ENCODE results near the gene TGFBR1. TPM values are rescaled to one million over a fixed set of nuclear protein-coding genes. Genes with fewer than 3 reads are reported as not detected.
A peak's percentile ranks its signal among the peaks of the same experiment; 100 is the strongest.

Gene TGFBR1
- total RNA-seq, 2 donors from 2014 or later = 62.7 to 105 TPM

DNA sequence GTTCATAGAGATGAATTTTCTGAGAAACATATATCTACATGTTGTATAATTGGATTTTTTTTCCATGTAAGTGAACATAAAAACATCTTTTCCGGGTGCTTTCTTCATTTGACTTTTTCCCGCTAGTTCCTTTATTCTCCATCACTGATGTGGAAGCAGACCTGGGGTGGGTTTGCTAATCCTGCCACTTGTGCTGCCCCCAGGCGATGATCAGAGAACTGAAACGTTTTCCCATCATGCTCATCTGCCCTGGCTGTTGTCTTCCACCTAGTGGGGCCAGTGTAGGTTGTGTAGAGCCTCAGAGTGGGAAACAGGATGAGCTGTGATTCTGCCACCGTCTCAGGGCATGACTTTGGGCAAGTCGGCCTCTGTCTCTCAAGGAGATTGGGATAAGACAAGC, 34.2 kb upstream of the TGFBR1 start:
- DNase-seq (ENCODE audit: low spot score) = no peak
- no peak overlapping the region for H3K4me3 Mint-ChIP-seq

DNA sequence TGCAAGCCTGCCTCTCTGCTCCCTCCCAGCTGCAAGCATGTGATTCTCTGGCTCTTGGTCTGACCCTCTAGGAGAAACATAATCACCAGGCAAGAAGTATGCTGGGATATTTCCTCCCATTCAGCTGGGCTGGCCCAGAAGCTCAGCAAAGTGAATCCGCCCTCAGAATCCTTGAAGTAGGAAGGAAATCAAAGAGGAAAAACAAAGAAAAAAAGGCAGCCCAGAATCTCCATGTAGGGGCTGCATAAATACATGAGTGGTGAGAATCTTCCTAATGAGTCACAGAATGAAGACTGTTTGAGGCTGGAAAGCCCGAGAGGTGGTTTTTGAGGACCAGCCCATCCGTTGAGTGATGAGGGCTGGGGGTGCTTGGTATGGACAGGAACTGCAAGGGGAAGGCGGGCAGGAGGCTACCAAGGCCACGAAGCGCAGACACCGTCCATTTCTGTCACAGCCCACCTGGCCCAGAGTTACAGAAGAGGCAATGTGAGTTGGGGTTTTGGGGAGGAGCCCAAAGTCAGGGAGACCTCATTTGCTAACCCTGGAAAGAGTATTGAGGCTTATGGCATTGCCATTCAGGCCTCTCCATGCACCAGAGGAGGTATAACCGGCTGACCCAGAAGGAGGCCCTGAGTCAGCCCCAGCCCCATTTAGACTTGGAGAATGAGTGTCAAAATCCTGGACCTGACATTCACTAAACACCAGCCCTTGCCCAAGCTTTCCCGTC, 33.4 kb upstream of the TGFBR1 start:
- Mint-ChIP-seq H3K36me3 (no peaks in the 10 kb centered on the region), H3K27me3 (no peaks in the 10 kb centered on the region), H3K4me3 (no peak overlapping the region), H3K9me3 (no peaks in the 10 kb centered on the region), H3K27ac (peak overlapping the region; percentile 54 to 72), H3K4me1 (ENCODE audit: low read depth in 2 of 2) (peaks cover 46 to 57% of the 10 kb centered on the region in 2 donors)
- DNase-seq (ENCODE audit: low spot score) (no peak), ATAC-seq (peak in 1 of 2 donors; percentile 71)

More for the DNA sequence above, 34.2 kb upstream of the TGFBR1 start:
- Mint-ChIP-seq H3K36me3 (no peaks in the 10 kb centered on the region), H3K27me3 (no peaks in the 10 kb centered on the region), H3K9me3 (no peaks in the 10 kb centered on the region), H3K27ac (peak overlapping the region; percentile 54 to 72), H3K4me1 (ENCODE audit: low read depth in 2 of 2) (peaks cover 40 to 52% of the 10 kb centered on the region in 2 donors)
- no peak for ATAC-seq

DNA sequence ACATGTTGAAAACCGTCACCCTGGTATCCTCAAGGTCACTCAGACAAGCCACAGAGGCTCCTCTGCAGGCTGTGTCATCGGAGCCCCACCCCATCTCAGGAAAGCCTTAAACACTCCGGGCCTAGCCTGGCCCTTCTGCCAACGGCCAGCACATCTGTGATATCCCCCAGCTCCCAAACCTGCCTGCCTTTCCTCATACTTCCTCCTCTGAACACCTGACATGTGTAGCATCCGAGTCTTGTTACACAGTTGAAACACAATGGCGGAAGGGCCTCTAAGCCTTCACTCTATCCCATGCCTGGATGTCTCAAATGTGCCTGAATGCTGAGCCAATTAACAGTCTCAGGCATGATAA, 32.9 kb upstream of the TGFBR1 start:
- DNase-seq (ENCODE audit: low spot score) (no peak), ATAC-seq (no peak)
- Mint-ChIP-seq H3K4me3 (no peak overlapping the region), H3K27me3 (no peaks in the 10 kb centered on the region), H3K9me3 (no peaks in the 10 kb centered on the region), H3K27ac (no peak overlapping the region), H3K4me1 (ENCODE audit: low read depth in 2 of 2) (peaks cover 51 to 63% of the 10 kb centered on the region in 2 donors), H3K36me3 (no peaks in the 10 kb centered on the region)

DNA sequence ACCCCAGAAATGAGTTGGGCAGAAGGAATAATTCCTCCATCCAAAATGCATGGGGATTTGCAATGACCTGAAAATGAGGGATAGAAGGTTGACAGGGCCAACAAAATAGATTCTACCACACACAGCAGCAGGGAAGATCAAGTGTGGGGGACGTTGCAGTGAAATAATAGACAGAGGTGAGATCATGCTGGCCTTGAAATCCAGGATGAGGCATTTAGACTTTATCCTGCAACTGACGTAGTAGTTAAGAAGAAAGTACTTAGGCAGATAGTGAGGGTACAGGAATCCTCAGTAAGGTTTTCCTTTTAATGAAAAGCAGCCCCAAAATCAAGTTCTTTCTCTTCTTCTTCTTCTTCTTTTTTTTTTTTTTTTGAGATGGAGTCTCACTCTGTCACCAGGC, 31.6 kb upstream of the TGFBR1 start:
- Mint-ChIP-seq H3K36me3 (no peaks in the 10 kb centered on the region), H3K4me1 (ENCODE audit: low read depth in 2 of 2) (peaks cover 52 to 69% of the 10 kb centered on the region in 2 donors), H3K27me3 (no peaks in the 10 kb centered on the region), H3K9me3 (no peaks in the 10 kb centered on the region), H3K27ac (peak overlapping the region in 1 of 2 donors; percentile 18), H3K4me3 (no peak overlapping the region)
- DNase-seq (ENCODE audit: low spot score) (no peak), ATAC-seq (no peak)

DNA sequence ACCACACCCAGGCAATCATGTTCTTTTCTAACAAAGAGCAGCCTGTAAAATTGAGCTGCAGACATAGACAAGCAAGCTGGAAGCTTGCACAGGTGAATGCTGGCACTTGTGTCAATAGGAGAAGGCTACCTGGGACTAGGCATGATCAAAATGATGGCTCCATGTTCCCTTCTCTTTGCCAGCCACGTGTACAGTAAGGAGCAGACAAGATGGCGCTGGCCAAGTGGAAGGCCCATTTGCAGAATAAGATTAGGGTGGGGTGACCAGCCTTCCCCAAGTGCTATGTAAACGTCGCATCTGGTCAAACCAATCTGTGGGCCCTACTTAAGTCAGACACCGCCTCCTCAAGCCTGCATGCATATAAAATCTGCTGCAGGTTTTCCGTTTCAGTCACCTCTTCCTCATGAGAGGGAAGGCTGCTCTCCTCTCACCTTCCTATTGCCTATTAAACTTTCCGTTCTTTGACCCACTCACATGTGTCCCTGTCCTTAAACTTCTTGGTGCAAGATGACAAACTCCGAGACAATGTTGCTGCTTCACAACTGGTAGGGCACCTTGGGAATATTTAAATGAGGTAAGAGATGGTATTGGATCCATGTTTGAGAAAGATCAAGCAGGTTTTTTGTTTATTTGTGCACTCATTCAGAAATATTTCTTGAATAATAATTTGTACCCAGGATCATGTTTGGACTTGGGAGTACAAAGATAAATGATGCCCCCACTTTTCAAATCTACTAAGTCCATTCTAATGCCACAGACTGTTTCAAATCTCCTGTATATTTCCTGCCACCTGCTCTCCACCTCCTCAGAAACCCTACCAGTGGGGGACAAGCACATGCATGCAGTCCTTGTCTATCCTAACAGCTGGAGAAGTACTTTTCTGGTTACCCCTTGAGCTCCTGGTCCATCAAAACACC, 30.7 kb upstream of the TGFBR1 start:
- Mint-ChIP-seq H3K4me1 (ENCODE audit: low read depth in 2 of 2) (peaks cover 51 to 67% of the 10 kb centered on the region in 2 donors), H3K27ac (peak overlapping the region; percentile 9 to 96), H3K27me3 (no peaks in the 10 kb centered on the region), H3K36me3 (no peaks in the 10 kb centered on the region), H3K4me3 (no peak overlapping the region), H3K9me3 (no peaks in the 10 kb centered on the region)
- ATAC-seq = no peak
- DNase-seq (ENCODE audit: low spot score) = no peak

DNA sequence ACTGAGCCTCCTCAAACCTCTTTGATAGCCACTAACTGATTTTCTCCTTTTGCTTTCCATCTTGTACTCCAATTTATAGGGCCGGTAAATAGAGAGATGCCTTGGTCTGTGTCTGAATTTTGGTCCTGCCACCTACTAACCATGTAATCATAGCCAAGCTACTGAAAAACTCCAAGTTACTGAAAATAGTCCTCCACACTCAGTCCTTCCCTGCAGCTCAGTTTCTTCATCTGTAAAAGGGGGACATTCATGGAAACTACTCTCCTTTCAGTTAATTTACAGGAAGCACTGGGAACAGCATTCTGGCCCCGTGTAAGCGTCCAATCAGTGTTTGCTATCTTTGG, 30.0 kb upstream of the TGFBR1 start:
- no peaks in the 10 kb centered on the region for H3K27me3 Mint-ChIP-seq
- H3K27ac Mint-ChIP-seq = peak overlapping the region; percentile 9 to 96
- no peak for DNase-seq (ENCODE audit: low spot score)
- no peak for ATAC-seq
- H3K4me1 Mint-ChIP-seq (ENCODE audit: low read depth in 2 of 2) = peaks cover 51 to 68% of the 10 kb centered on the region in 2 donors
- no peaks in the 10 kb centered on the region for H3K9me3 Mint-ChIP-seq
- no peak overlapping the region for H3K4me3 Mint-ChIP-seq
- H3K36me3 Mint-ChIP-seq = no peaks in the 10 kb centered on the region

DNA sequence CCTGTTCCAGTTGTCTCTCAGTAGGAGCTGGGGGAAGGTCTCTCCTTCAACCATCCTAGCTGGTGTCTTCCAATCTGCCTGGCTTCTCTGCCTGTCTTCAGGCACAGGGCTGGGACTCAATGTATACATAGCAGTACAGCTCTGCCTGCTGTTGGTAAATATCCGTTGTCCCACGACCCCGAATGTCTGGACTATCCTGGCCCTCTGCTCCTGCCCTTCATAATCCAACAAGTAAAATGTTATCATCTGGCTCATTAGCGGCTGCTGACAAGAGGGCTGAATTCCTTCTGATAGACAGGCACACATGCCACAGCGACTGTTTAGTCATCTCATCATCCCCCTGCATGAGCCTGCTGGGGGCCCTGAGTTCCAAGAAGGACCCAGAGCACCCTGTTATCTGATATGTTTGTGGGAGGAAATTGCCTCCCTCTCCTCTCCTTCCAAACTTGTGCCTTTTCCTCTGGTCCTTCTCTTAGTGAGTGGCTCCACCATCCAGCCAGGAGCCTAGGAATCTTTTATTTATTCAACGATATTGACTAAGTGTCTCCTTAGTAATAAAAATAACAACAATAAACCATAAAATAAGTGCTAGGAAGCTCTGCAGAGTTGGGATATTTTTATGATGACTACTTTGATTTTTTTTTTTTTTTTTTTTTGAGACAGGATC, 29.5 kb upstream of the TGFBR1 start:
- Mint-ChIP-seq H3K4me1 (ENCODE audit: low read depth in 2 of 2) (peaks cover 51 to 68% of the 10 kb centered on the region in 2 donors), H3K9me3 (no peaks in the 10 kb centered on the region), H3K27ac (peak overlapping the region; percentile 9 to 96), H3K4me3 (no peak overlapping the region), H3K27me3 (no peaks in the 10 kb centered on the region), H3K36me3 (no peaks in the 10 kb centered on the region)
- DNase-seq (ENCODE audit: low spot score) (no peak), ATAC-seq (no peak)

DNA sequence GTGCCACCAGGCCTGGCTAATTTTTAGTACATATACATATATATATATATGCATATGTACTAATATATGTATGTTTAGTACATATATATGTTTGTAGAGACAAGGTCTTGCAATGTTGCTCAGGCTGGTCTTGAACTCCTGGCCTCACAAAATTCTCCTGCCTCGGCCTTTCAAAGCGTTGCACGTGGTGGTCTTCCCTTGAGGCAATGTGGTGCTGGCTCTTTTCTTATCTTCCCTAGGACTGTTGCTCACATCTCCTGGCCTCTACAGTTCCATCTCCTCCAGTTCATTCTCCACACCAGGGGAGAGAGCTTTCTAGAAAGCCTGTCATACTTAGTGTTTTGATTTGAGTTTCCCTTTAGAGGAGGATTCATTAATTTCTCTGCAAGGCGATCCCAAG, 28.9 kb upstream of the TGFBR1 start:
- ATAC-seq = no peak

DNA sequence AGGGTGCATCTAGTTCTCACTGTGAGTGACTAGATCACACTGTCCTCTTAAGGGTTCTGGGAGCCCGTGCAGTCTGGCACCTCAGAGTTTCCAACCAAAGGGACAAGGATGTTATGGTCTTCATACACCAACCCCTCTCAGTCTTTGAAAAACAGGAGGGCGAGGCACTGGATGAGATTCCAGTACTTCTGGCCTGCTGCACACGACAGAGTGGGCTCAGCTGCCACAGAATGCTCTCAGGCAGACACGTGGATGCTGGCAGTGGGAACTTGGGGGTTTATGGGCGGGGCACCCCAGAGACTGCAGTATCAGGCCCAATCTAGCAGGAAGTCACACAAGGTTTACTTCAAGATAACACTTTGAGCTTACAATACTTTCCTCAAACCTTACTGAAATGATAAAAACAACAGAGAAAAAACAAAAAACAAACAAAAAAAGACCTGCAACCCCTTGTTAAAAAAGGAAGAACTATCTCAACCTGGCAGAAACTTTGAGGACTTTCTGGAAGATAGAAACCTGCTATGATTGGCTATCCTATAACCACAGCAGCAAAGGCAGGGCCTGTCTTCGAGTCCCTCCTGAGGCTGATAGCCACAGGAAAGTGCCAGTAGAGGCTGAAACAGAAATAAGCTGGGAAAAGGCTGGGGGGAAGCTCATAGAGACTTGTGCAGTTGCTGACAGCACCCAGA, 28.3 kb upstream of the TGFBR1 start:
- no peaks in the 10 kb centered on the region for H3K9me3 Mint-ChIP-seq
- peak overlapping the region; percentile 55 for H3K4me3 Mint-ChIP-seq
- peak; percentile 77 to 86 for ATAC-seq
- H3K27me3 Mint-ChIP-seq = no peaks in the 10 kb centered on the region
- H3K4me1 Mint-ChIP-seq (ENCODE audit: low read depth in 2 of 2) = peaks cover 51 to 62% of the 10 kb centered on the region in 2 donors
- H3K27ac Mint-ChIP-seq = peak overlapping the region; percentile 81 to 96
- DNase-seq (ENCODE audit: low spot score) = no peak
- no peaks in the 10 kb centered on the region for H3K36me3 Mint-ChIP-seq

More for the DNA sequence above, 28.9 kb upstream of the TGFBR1 start:
- H3K27me3 Mint-ChIP-seq = no peaks in the 10 kb centered on the region
- H3K4me3 Mint-ChIP-seq = peak overlapping the region; percentile 55
- no peak for DNase-seq (ENCODE audit: low spot score)
- no peaks in the 10 kb centered on the region for H3K9me3 Mint-ChIP-seq
- peaks cover 56 to 68% of the 10 kb centered on the region in 2 donors for H3K4me1 Mint-ChIP-seq (ENCODE audit: low read depth in 2 of 2)
- peak overlapping the region; percentile 81 to 96 for H3K27ac Mint-ChIP-seq
- no peaks in the 10 kb centered on the region for H3K36me3 Mint-ChIP-seq

DNA sequence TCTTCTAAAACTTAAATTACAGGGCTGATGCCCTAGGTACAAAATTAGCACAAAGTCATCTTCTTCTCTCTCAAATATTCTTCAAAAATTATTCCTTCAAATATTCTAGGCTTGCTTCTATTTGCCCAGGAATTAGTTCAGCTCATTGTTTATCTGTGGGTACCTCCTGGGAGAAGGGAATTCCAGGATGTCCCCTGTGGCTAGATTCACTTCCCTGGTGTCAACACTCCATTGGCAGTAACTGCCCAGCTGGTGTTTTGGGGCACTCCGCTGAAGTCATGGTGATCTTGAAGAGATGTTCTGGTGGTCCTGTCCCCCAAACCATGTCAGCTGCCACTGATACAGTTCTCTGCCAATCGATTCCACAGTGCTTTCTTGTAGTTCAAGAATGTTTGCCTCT, 26.2 kb upstream of the TGFBR1 start:
- Mint-ChIP-seq H3K27ac (peak overlapping the region; percentile 60 to 77), H3K4me1 (ENCODE audit: low read depth in 2 of 2) (peaks cover 48 to 50% of the 10 kb centered on the region in 2 donors), H3K4me3 (no peak overlapping the region), H3K9me3 (no peaks in the 10 kb centered on the region), H3K36me3 (no peaks in the 10 kb centered on the region), H3K27me3 (no peaks in the 10 kb centered on the region)
- ATAC-seq = no peak
- no peak for DNase-seq (ENCODE audit: low spot score)

DNA sequence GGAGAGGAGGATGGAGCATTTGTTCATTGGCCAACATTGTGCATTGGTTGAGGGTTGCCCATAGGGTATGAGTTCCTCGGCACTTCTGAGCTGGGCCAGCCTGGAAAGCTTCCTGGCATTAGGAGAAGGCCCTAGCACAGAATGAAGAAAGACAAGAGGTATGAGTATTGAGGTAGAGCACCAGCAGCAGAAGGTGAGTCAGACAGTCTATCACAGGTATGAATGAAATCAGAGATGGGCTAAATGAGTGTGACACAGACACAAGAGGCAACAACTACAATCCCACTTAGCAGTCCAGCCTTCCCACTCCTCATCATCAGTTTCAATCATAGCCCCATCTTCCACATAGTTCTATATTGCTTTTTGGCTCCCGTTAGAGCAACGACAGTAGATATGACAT, 25.4 kb upstream of the TGFBR1 start:
- no peak for ATAC-seq
- peaks cover 45 to 48% of the 10 kb centered on the region in 2 donors for H3K4me1 Mint-ChIP-seq (ENCODE audit: low read depth in 2 of 2)

DNA sequence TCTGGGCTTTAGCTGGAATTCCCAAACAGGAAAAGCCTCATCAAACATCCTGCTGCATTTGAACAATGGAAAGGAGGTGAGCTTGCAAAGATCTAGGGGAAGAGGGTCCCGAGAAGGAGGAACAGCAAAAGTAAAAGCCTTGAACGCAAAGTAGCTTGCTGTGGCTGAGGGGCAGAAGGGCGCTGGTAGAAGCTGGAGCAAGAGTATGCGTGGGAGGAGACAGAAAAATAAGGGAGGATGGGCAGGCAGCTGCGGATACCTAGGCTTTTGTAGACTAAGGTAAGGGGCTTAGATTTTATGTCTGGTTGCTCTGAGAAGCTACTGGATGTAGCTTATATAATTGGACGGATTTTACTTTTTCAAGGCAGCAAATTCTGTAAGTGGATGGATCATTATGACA, 21.9 kb upstream of the TGFBR1 start:
- Mint-ChIP-seq H3K27me3 (no peaks in the 10 kb centered on the region), H3K36me3 (no peaks in the 10 kb centered on the region), H3K9me3 (no peaks in the 10 kb centered on the region), H3K4me3 (no peak overlapping the region), H3K4me1 (ENCODE audit: low read depth in 2 of 2) (peaks cover 38 to 40% of the 10 kb centered on the region in 2 donors), H3K27ac (peak overlapping the region in 1 of 2 donors; percentile 38)
- ATAC-seq = no peak
- DNase-seq (ENCODE audit: low spot score) = no peak

More for the DNA sequence above, 25.4 kb upstream of the TGFBR1 start:
- Mint-ChIP-seq H3K27me3 (no peaks in the 10 kb centered on the region), H3K27ac (peak overlapping the region; percentile 60 to 77), H3K4me3 (no peak overlapping the region), H3K36me3 (no peaks in the 10 kb centered on the region), H3K9me3 (no peaks in the 10 kb centered on the region)
- DNase-seq (ENCODE audit: low spot score) = no peak

All from natural killer cell treated with Interleukin-12 subunit alpha and Interleukin-12 subunit beta and Interleukin-15 and Interleukin-18, amount 100 ng/mL, for 72 hours (primary cell).